Body of pancreas (tissue), 4 donors: ENCODE measurements around the gene MGAM2.

ENCODE experiments used
- CTCF ChIP-seq, 7 experiments: fragments of 450-650 bp in 4 of 7; fragments of 200-600 bp in 3 of 7; sonication (generic) in 3 of 7; IDR thresholded peaks; one replicate each; pipeline ENCODE4 v1.5.1; 2016 to 2019; ENCODE audit warnings: antibody characterized with exemption in 7 of 7
- POLR2A ChIP-seq, 3 donors: fragments of 450-650 bp; IDR thresholded peaks; one replicate each; pipeline ENCODE4 v1.6.1; 2016; ENCODE audit warnings: antibody characterized with exemption in 3 of 3, mild to moderate bottlenecking in 2 of 3

- TF ChIP-seq CTCF (IDR thresholded peaks at IDR 0.05) (no peak), POLR2A (IDR thresholded peaks at IDR 0.05) (no peak)
Observed at GRCh38 chr7:142088022-142088714, 23.4 kb upstream of the MGAM2 start.
